Measurements from ENCODE around the gene LIFR. TPM values are rescaled to one million over a fixed set of nuclear protein-coding genes. Genes with fewer than 3 reads are reported as not detected.

LIFR gene
- total RNA-seq, 1 experiment from 2014 or later = 91.3 TPM

DNA sequence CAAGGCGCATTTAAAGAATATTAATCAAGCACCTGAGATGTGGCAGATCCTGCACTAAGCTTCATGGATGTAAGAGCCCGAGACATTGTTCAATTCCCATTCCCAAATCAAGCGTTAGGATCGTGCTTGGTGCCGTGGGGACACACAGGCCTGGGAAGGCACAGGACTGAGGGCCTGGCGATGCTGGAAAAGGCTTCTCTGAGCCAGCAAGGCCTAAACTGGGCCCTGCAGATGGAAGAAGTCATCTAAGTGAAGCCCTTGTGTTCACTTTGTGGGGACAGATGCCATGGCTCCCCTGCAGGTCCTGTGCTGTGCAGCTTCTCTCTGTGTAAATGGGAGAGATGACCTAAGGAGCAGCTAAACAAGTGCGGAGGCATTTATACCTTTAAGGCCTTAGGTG, 83.9 kb downstream of the LIFR start:
- ATAC-seq (no peak), DNase-seq (ENCODE audit: low read depth, low spot score) (no peak)
- ChIA-PET CTCF (no interaction called here), POLR2A (interaction anchor here (0.7 kb wide), 1 partner anchor 24 kb away, joined by 3 read pairs; no protein-coding TSS in a partner anchor)
- BruUV-seq (replicated peaks) = no TSS peak
- H3K36me3 ChIP-seq (ENCODE audit: control insufficient read depth, insufficient read depth, low read length) = peaks cover 8% of the 10 kb centered on the region
- no peak overlapping the region for H3K27ac ChIP-seq (ENCODE audit: low read length)
- in situ Hi-C loops (cut with HindIII; ENCODE audit: low pct_unique_long_range_greater_than_20kb, low sequenced_read_pairs) = no loop called here
- no peaks in the 10 kb centered on the region for H3K27me3 ChIP-seq (ENCODE audit: control insufficient read depth, insufficient read depth, low read length)
- TF ChIP-seq POLR2AphosphoS5 (IDR thresholded peaks at IDR 0.05; ENCODE audit: low read depth, low read length) = no peak
- no peak overlapping the region for H3K4me3 ChIP-seq (ENCODE audit: low read depth in 2 of 2, low read length in 2 of 2)
- intact Hi-C loops (cut with micrococcal nuclease; ENCODE audit: unreplicated experiment) = no loop called here
- H3K4me1 ChIP-seq (ENCODE audit: control insufficient read depth, insufficient read depth, low read length) = peaks cover 12% of the 10 kb centered on the region
- H3K9me3 ChIP-seq (ENCODE audit: control insufficient read depth, insufficient read depth, low read depth, low read length) = no peaks in the 10 kb centered on the region

DNA sequence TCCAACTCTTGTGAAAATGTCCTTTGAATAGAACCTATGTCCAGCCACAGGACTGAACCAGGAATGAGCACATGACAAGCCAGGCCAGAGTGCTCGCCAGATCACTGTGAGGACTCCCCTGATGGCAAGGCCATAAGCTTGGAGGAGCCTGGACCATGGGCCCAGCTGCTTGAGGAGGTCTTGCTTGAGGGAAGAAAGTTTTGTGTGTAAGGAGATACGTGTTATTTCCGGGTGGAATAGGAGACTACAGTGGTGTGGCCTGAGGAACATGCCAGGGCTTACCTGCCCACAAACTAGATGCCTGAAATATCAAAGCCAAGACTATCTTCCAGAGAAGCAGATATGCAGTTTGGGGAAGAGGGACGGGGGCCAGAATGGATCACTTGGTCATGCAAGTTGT, 84.7 kb downstream of the LIFR start:
- POLR2A ChIA-PET = no interaction called here
- Histone ChIP-seq H3K4me3 (ENCODE audit: low read depth in 2 of 2, low read length in 2 of 2) (no peak overlapping the region), H3K4me1 (ENCODE audit: control insufficient read depth, insufficient read depth, low read length) (peaks cover 20% of the 10 kb centered on the region), H3K27me3 (ENCODE audit: control insufficient read depth, insufficient read depth, low read length) (no peaks in the 10 kb centered on the region), H3K27ac (ENCODE audit: low read length) (no peak overlapping the region), H3K36me3 (ENCODE audit: control insufficient read depth, insufficient read depth, low read length) (0 out of 2 replicates have a peak, but pooled peaks cover 4% of the 10 kb centered on the region), H3K9me3 (ENCODE audit: control insufficient read depth, insufficient read depth, low read depth, low read length) (no peaks in the 10 kb centered on the region)
- BruUV-seq (replicated peaks) = no TSS peak
- in situ Hi-C loops (cut with HindIII; ENCODE audit: low pct_unique_long_range_greater_than_20kb, low sequenced_read_pairs) (no loop called here), intact Hi-C loops (cut with micrococcal nuclease; ENCODE audit: unreplicated experiment) (no loop called here)
- ATAC-seq = no peak
- DNase-seq (ENCODE audit: low read depth, low spot score) = no peak
- CTCF ChIA-PET = no interaction called here
- TF ChIP-seq POLR2AphosphoS5 (IDR thresholded peaks at IDR 0.05; ENCODE audit: low read depth, low read length) (no peak), SIN3A (IDR thresholded peaks at IDR 0.05; ENCODE audit: borderline replicate concordance, insufficient read depth, low read depth, low read length) (no peak), TCF7L2 (IDR thresholded peaks at IDR 0.05; ENCODE audit: low read depth, low read length) (no peak)
- TF ChIP-seq, protein P1, sequence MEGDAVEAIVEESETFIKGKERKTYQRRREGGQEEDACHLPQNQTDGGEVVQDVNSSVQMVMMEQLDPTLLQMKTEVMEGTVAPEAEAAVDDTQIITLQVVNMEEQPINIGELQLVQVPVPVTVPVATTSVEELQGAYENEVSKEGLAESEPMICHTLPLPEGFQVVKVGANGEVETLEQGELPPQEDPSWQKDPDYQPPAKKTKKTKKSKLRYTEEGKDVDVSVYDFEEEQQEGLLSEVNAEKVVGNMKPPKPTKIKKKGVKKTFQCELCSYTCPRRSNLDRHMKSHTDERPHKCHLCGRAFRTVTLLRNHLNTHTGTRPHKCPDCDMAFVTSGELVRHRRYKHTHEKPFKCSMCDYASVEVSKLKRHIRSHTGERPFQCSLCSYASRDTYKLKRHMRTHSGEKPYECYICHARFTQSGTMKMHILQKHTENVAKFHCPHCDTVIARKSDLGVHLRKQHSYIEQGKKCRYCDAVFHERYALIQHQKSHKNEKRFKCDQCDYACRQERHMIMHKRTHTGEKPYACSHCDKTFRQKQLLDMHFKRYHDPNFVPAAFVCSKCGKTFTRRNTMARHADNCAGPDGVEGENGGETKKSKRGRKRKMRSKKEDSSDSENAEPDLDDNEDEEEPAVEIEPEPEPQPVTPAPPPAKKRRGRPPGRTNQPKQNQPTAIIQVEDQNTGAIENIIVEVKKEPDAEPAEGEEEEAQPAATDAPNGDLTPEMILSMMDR (IDR thresholded peaks at IDR 0.05) = no peak
- TF ChIP-seq, protein P2, sequence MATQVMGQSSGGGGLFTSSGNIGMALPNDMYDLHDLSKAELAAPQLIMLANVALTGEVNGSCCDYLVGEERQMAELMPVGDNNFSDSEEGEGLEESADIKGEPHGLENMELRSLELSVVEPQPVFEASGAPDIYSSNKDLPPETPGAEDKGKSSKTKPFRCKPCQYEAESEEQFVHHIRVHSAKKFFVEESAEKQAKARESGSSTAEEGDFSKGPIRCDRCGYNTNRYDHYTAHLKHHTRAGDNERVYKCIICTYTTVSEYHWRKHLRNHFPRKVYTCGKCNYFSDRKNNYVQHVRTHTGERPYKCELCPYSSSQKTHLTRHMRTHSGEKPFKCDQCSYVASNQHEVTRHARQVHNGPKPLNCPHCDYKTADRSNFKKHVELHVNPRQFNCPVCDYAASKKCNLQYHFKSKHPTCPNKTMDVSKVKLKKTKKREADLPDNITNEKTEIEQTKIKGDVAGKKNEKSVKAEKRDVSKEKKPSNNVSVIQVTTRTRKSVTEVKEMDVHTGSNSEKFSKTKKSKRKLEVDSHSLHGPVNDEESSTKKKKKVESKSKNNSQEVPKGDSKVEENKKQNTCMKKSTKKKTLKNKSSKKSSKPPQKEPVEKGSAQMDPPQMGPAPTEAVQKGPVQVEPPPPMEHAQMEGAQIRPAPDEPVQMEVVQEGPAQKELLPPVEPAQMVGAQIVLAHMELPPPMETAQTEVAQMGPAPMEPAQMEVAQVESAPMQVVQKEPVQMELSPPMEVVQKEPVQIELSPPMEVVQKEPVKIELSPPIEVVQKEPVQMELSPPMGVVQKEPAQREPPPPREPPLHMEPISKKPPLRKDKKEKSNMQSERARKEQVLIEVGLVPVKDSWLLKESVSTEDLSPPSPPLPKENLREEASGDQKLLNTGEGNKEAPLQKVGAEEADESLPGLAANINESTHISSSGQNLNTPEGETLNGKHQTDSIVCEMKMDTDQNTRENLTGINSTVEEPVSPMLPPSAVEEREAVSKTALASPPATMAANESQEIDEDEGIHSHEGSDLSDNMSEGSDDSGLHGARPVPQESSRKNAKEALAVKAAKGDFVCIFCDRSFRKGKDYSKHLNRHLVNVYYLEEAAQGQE (IDR thresholded peaks at IDR 0.05; ENCODE audit: insufficient read depth in 1 of 2, low read depth in 2 of 2, low read length in 1 of 2) = no peak

DNA sequence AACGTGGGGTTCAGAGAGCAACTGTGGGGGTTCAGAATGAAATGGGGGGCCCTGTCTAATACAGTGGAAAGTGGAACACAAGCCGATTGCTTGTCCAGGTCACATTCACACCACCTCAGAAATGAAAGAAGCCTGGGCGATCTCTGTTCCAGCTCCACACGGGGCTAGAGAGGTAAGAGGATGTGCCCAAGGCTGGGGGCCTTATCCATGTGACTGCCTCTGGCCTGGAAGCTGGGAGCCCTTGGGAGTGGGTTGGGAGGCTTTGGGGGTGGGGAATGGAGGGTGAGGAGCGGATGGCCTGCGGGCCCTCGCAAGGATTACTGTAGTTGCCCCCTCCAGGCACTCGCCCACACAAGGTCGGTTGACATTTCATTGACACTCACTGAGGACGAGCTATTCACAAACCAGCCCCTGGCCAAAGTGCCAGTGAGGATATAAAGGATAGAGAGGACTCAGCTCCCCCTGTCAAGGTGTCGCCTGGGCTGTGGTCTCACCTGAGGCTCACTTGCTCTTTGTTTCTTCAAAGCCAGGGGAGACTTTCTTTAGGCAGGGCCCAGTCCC, 86.7 kb downstream of the LIFR start:
- no TSS peak for BruUV-seq (replicated peaks)
- DNase-seq (ENCODE audit: low read depth, low spot score) (no peak), ATAC-seq (no peak)
- TF ChIP-seq TCF7L2 (IDR thresholded peaks at IDR 0.05; ENCODE audit: low read depth, low read length) (no peak), SIN3A (IDR thresholded peaks at IDR 0.05; ENCODE audit: borderline replicate concordance, insufficient read depth, low read depth, low read length) (no peak), POLR2AphosphoS5 (IDR thresholded peaks at IDR 0.05; ENCODE audit: low read depth, low read length) (no peak)
- TF ChIP-seq, protein P2 (IDR thresholded peaks at IDR 0.05; ENCODE audit: insufficient read depth in 1 of 2, low read depth in 2 of 2, low read length in 1 of 2) = no peak
- TF ChIP-seq, protein P1 (IDR thresholded peaks at IDR 0.05) = no peak
- intact Hi-C loops (cut with micrococcal nuclease; ENCODE audit: unreplicated experiment) (no loop called here), in situ Hi-C loops (cut with HindIII; ENCODE audit: low pct_unique_long_range_greater_than_20kb, low sequenced_read_pairs) (no loop called here)
- no peaks in the 10 kb centered on the region for H3K9me3 ChIP-seq (ENCODE audit: control insufficient read depth, insufficient read depth, low read depth, low read length)
- ChIA-PET CTCF (no interaction called here), POLR2A (interaction anchor here (0.6 kb wide), 1 partner anchor 74 kb away, joined by 3 read pairs; no protein-coding TSS in a partner anchor)
- no peak overlapping the region; the same call in 1 of the 2 replicates for H3K27ac ChIP-seq (ENCODE audit: low read length)
- H3K4me3 ChIP-seq (ENCODE audit: low read depth in 2 of 2, low read length in 2 of 2) = no peak overlapping the region
- H3K4me1 ChIP-seq (ENCODE audit: control insufficient read depth, insufficient read depth, low read length) = peaks cover 30% of the 10 kb centered on the region
- no peaks in the 10 kb centered on the region for H3K36me3 ChIP-seq (ENCODE audit: control insufficient read depth, insufficient read depth, low read length)
- no peaks in the 10 kb centered on the region for H3K27me3 ChIP-seq (ENCODE audit: control insufficient read depth, insufficient read depth, low read length)
